HG03575 (cell line): ENCODE results near the gene CEP63.
"Not testable (repeated sequence)": the region's sequence is repeated elsewhere in the genome, so short reads cannot be mapped to it uniquely, and the experiment has no call there.

Source experiments
- ATAC-seq: cut with Tn5 transposase; IDR thresholded peaks from one replicate; pipeline ENCODE4 v1.9.1; 2021; ENCODE audit not compliant: unreplicated experiment, insufficient number of reproducible peaks, low FRiP score; ENCODE audit errors: extremely low read depth

CEP63 gene

DNA sequence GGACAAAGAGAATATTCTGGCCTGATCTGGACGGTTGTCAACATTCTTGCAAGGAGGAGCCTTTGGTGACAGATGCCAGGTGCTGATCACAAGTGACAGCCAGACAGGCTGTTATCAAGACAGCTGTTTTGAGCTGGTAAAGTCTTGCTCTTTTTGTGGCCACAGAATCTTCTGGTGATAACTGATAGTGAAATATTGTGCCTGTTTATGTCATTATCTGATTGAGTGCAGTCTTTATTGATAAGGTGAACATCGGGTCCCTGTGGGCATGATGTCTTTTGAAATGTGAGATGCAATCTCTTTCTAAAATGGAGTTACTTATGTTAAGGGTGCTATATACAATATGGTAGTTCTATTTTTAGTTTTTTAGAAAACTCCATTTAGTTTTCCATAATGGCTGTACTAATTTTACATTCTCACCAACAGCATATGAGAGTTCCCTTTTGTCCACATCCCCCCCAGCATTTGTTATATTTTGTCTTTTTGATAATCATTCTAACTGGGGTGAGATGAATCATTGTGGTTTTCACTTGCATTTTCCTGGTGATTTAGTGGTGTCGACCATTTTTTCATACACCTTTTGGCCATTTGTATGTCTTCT is 10.7 kb downstream of the CEP63 start:
- ATAC-seq, result no peak

GRCh38 chr3:134503266-134503665 is 17.4 kb downstream of the CEP63 start:
- no peak for ATAC-seq

- no peak for ATAC-seq
Measured at GRCh38 chr3:134504132-134504531, 18.3 kb downstream of the CEP63 start.

DNA sequence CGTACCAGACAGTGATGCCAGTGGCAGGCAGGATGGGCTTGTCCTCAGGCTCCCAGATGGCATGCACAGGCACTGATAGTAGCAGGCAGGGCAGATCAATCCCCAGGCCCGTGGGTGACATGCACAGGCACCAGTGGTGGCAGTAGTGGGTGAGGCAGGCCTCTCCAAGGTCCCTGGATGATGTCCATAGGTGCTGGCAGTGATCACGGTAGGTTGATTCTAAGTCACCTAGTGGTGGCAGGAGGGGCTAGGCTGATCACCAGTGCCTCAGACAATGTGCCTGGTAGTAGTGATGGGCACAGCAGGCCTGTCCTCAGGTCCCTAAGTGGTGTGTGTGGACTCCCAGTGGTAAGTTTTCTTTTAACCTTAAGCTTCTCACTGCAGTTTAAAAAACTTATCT is 19.6 kb downstream of the CEP63 start:
- no peak for ATAC-seq

GRCh38 chr3:134511500-134511899 is 25.6 kb downstream of the CEP63 start:
- no peak for ATAC-seq

DNA sequence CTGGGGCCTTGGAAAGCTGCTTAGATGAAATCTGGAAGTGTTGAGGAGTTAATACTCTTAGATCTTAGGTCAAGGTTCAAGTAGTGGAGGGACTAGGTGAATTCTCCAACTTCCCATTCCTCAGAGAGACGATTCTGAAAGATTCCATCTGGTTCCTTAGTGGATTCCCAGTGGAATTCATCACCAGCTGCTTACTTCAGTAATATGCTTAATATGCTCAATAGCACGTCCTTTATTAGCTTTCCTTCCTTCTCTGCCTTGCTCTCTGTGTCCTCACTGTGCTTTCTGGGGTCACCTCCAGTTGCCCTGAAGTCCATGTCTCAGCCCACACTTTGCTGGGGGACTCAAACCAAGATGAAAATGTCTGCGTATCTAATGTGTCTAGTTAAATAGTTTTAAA is 31.0 kb downstream of the CEP63 start:
- no peak for ATAC-seq

DNA sequence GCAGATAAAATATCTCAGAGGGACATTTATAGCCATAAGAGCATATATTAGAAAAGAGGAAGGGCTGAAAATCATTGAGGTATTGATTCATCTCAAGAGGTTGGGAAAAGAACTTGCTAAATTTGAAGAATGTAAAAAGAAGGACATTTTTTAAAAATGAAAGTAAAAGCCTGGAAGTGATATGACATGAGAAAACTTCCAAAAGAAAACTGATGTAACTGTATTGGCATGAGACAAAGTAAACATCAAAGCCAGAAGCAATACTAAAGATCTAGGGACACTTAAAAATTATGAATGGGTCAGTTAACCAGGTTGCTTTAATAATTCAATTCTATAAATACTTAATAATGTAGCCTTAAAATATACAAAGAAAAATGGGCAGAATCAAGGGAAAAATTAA is 31.9 kb downstream of the CEP63 start:
- ATAC-seq, result no peak

DNA sequence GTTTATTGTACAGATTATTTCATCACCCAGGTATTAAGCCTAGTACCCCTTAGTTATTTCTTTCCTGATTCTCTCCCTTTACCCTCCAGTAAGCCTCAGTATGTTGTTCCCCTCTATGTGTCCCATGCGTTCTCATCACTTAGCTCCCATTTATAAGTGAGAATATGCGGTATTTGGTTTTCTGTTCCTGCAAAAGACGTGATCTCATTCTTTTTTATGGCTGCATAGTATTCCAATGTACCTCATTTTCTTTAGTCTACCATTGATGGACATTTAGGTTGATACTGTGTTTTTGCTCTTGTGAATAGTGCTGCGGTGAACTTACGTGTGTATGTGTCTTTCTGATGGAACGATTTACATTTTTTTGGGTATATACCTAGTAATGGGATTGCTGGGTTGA is 36.7 kb downstream of the CEP63 start:
- no peak for ATAC-seq

DNA sequence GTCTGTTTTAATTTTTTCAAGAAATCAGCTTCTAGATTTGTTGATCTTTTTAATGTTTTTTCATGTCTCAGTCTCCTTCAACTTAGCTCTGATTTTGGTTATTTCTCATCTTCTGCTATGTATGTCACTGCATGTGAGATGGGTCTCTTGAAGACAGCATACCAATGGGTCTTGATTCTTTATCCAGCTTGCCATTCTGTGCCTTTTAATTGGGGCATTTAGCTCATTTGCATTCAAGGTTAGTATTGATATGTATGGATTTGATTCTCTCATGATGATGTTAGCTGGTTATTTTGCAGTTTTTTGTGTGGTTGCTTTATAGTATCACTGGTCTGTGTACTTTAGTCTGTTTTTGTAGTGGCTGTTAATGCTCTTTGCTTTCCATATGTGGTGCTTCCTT is 39.4 kb downstream of the CEP63 start:
- ATAC-seq, result no peak

- ATAC-seq, result no peak
Measured at GRCh38 chr3:134526319-134526718, 40.5 kb downstream of the CEP63 start.

DNA sequence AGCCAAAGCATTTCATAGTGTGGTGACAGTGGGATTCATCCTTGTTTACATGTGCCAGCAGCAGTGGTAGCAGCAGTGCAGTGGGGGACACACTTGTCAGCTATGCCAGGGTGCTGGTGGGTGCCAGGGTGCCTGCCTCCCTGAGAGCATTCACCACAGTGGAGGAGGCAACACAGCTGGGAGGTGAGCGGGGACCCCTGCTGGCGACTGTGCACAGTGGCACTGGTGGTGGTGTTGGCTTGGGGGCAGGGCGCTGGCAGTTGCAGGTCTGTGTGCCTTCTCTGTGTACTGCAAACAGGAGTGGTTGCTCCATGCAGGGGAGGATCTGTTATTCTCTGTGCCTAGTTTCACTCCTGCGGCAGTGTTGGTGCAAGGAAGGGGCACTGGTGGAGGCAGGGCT is 41.2 kb downstream of the CEP63 start:
- no peak for ATAC-seq

DNA sequence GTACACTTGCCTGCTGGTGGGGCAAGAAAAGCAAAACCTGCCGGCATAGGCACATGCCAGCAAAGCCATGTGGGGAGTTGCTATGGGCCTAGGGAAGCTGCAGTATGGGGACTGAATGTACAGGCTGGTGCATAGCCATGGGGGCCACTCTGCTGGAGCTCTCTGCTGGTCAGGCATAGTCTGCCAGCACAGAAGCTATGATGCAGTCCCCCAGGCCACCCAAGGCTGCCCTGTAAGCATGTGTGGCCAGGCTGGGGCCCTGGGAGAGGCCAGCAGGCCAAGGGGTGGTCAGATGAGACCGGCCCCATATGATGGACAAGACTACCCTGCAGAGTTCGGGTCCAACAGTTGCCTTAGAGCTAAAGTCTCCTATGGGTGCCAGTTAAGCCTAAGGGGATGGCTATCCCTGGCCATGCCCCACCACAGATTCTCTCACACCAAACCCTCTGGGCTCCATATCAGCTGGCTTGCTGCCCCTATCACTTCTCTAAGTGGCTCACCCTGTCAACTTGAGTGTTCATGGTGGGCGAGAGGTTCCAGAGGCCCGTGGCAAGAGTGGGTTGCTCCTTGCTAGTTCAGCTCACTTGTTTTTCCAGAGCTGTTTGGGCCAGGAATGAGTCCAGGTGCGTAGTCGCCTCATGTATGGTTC is 41.8 kb downstream of the CEP63 start:
- ATAC-seq, result no peak

DNA sequence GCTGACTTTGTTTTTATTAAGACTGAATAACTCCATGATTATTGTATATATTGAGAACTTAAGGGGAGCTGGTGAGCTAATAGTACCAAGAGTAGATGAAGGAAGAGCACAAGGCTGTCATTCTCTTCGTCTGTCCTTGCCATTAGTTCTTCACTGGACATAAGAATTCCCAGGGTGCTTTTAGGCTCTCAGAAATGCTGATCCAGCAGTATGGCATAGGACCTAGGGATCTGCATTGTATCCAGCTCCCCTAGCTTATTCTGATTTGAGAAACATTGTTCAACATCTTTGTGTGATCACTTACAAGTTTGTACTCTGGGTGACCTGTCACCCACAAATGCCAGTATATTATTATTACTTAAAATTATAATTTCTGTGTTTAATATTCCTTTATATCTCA is 47.6 kb downstream of the CEP63 start:
- ATAC-seq, result no peak

GRCh38 chr3:134535186-134535970 is 49.5 kb downstream of the CEP63 start:
- ATAC-seq, result no peak

DNA sequence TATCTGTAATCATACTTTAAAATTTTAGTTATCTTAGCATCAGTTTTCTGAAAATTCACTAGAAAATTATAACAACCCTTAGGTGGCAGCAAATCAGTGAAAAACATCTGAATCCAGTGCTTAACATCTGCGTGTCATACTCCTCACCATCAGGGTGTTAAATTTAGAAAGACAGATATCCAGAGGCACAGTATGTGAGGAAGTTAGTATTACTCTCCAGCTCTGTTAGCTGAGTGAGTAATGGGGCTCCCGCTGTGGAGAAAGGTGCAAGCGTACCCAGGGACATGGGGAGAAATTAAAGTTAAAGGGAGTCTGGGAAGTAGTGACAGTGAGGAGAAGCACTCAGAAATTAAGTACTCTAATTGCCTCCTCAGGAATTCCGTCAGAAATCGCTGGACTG is 50.9 kb downstream of the CEP63 start:
- ATAC-seq, result no peak

- no peak for ATAC-seq
Measured at GRCh38 chr3:134542287-134542958, 56.6 kb downstream of the CEP63 start.

DNA sequence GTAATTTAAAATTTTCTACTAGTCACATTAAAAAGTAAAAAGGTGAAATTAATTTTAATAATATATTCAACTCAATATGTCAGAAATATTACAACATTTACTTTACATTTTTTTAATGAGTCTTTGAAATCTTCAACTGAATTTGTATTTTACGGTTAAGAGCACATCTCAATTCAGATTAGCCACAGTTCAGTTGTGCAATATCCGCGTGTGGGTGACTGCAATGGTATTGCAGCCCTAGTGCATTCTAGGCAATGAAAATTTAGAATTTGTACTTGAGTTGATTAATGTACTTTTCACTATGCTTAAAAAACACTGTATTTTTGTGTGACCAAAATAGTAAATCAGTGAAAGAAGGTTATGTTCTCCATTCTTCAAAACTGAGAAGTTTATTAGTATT is 57.3 kb downstream of the CEP63 start:
- ATAC-seq, result no peak

DNA sequence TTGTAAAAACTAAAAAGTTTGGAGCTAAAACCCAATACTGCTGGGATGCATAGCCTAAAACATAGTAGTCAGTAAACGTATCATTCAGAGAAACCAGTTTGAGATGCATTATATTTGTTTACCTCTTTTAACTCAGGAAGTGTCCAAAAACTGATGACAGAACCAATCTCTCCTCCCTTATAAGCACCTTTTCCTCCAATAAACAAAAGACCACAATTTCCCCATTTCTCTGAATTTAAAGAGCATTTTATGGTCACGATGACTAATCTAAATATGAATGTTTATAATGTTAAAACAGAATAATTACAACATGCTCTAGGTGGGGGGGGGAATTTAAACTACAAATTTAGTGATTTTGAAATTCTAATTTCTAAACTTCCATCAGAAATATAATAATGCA is 58.5 kb downstream of the CEP63 start:
- ATAC-seq, result no peak

GRCh38 chr3:134544783-134545182 is 58.9 kb downstream of the CEP63 start:
- ATAC-seq, result not testable (repeated sequence)

DNA sequence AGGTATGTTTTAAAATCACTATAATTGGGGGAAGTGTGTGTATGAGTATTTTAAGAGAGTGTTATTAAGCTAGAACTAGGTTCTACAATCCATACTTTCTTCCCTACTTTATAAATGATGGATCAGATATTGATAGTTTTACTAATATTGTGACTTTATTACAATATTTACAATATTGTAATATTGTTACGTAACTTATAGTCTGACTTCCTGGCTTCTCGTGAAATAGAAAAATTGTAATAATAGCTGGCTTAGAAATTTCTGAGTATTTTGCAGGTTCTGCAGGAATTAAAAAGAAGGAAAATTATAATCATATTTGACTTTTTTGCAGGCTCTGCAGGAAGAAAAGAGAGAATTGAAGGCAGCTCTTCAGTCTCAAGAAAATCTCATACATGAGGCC is 60.0 kb downstream of the CEP63 start:
- ATAC-seq, result no peak
